ENCODE measurements around the gene ZMAT3.

The ZMAT3 gene

GRCh38 chr3:179005213-179005612 is 66.4 kb downstream of the ZMAT3 start:
- TF ChIP-seq CTCF (IDR thresholded peaks at IDR 0.05; ENCODE audit: low read depth, low read length, missing control alignments), result no peak
- DNase-seq (ENCODE audit: extremely low read depth, low read depth), result no peak
- no peak overlapping the region for H3K4me3 ChIP-seq (replicated peaks; ENCODE audit: low read depth, low read length)

GRCh38 chr3:179000659-179001058 is 71.0 kb downstream of the ZMAT3 start:
- no peak for DNase-seq (ENCODE audit: extremely low read depth, low read depth)
- no peak overlapping the region for H3K4me3 ChIP-seq (replicated peaks; ENCODE audit: low read depth, low read length)
- no peak for TF ChIP-seq CTCF (IDR thresholded peaks at IDR 0.05; ENCODE audit: low read depth, low read length, missing control alignments)

GRCh38 chr3:179000144-179000543 is 71.5 kb downstream of the ZMAT3 start:
- TF ChIP-seq CTCF (IDR thresholded peaks at IDR 0.05; ENCODE audit: low read depth, low read length, missing control alignments), result no peak
- H3K4me3 ChIP-seq (replicated peaks; ENCODE audit: low read depth, low read length), result no peak overlapping the region
- no peak for DNase-seq (ENCODE audit: extremely low read depth, low read depth)

GRCh38 chr3:178996399-178996798 is 75.2 kb downstream of the ZMAT3 start:
- H3K4me3 ChIP-seq (replicated peaks; ENCODE audit: low read depth, low read length), result no peak overlapping the region
- DNase-seq (ENCODE audit: extremely low read depth, low read depth), result no peak
- no peak for TF ChIP-seq CTCF (IDR thresholded peaks at IDR 0.05; ENCODE audit: low read depth, low read length, missing control alignments)

- no peak overlapping the region for H3K4me3 ChIP-seq (replicated peaks; ENCODE audit: low read depth, low read length)
- no peak for DNase-seq (ENCODE audit: extremely low read depth, low read depth)
- TF ChIP-seq CTCF (IDR thresholded peaks at IDR 0.05; ENCODE audit: low read depth, low read length, missing control alignments), result no peak
These were observed 81.3 kb downstream of the ZMAT3 start for GRCh38 chr3:178990293-178990692.

- TF ChIP-seq CTCF (IDR thresholded peaks at IDR 0.05; ENCODE audit: low read depth, low read length, missing control alignments), result no peak
- DNase-seq (ENCODE audit: extremely low read depth, low read depth), result no peak
- H3K4me3 ChIP-seq (replicated peaks; ENCODE audit: low read depth, low read length), result no peak overlapping the region
These were observed 81.8 kb downstream of the ZMAT3 start for GRCh38 chr3:178989821-178990220.

- TF ChIP-seq CTCF (IDR thresholded peaks at IDR 0.05; ENCODE audit: low read depth, low read length, missing control alignments), result no peak
- no peak for DNase-seq (ENCODE audit: extremely low read depth, low read depth)
- no peak overlapping the region for H3K4me3 ChIP-seq (replicated peaks; ENCODE audit: low read depth, low read length)
These were observed 83.9 kb downstream of the ZMAT3 start for GRCh38 chr3:178987745-178988144.

Measured in HFF-Myc (cell line).